Measurements from ENCODE around the gene ASCC2.

ASCC2 gene

DNA sequence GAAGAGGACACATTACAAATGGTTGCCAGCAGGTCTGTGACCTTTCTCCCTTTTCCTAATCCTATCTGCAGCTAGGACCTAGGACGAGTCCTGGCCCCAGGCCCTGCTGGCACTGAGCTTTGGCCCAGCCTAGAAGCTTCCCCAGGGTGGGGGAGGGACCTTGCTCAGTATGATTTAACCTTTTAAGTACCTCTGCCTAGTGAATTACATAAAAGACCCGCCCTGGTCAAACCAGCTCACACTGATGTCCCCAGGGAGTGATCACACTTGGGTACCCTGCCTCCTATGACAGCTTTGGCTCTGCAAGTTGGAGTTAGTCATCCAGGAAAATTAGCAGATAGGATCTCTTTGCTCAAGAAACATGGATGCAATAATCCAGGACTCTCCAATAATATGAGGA is 21.9 kb downstream of the ASCC2 start:
- no peak for DNase-seq

DNA sequence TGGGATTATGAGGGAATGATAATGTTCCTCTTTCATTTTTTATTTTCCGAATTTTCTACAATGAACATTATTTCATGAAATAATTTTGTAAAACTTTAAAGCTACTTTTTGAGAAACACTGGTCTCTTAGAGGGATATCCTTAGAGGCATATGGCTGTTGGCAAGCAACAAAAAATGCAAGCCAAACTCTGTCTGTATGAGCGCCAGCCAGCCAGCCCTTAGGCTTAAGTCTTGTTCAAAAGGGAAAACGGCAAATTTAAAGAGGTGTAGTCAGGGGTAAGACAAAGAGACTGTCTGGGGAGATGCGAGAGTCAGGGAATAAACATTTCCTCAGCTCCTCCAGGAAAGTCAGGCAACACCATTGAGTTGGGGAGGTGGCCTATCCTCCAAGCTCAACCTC is 22.5 kb downstream of the ASCC2 start:
- DNase-seq: no peak

DNA sequence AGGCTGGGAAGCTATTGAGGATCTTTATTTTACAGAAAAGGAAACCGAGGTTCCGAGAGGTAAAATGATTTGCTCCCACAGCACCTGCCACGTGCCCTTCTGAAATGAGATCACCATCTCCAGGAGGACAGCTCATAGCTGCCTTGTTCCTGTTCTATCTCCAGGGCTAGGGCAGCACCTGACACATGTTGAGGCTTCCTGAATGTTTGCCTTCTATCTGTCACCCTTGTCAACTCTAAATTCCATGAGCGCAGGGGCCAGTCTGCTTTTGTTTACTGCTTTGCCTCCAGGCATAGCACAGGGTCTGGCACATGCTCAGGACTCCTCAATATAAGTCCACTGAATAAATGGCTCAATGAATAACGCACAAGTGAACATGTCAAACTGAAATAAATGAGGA is 24.1 kb downstream of the ASCC2 start:
- DNase-seq: no peak

DNA sequence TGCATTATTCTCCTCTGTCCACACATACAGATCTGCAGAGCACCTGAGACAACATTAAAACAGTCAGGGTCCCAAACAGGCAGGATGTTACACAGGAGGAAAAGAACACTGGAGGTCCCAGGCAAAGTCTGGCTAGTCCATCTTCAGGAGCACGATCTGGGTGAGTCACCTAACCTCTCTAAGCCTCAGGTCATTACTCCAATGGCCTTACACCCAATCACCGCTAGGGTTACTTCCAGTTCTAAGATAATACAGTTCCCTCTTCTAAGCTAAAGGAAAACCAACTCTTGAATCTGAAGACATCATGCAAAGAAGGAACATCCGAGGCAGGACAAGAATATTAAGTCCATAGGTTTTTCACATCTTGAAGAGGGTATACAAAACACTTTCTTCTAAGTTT is 24.5 kb downstream of the ASCC2 start:
- DNase-seq: no peak

DNA sequence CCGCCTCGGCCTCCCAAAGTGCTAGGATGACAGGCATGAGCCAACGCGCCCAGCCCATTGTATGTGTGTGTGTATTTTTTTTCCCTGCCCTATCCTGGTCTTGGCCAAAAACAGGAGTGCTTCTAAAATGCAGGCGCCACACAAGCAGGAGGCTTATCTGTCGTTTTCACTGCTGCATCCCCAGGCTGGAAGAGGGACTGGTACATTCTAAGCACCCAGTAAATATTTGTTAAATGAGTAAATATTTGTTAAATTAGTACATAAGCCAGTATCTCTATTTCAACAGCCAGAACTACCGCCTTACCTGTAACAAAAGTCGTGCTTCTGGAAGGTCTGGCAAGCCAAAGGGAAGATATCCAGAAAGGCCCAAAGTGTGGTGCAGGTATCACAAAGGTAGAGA is 24.9 kb downstream of the ASCC2 start:
- no peak for DNase-seq

DNA sequence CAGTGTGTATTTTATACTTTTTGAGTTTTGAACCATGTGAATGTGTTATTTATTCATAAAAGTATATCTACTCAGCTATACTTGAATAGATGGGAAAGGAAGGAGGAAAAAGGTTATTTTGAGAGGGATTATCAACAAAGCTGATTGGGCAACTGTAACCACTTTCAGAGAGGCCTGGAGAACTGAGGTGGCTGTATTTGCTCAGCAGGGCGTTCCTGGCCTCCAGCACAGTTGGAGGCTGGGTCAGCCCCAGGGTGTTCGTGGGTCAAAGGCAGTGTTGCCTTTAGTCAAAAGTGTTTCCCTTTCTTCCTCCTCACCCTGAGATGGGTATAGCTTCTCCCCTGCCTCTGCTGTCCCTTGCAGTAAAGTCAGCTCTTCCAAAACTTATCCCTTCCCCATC is 26.7 kb downstream of the ASCC2 start:
- DNase-seq: no peak

DNA sequence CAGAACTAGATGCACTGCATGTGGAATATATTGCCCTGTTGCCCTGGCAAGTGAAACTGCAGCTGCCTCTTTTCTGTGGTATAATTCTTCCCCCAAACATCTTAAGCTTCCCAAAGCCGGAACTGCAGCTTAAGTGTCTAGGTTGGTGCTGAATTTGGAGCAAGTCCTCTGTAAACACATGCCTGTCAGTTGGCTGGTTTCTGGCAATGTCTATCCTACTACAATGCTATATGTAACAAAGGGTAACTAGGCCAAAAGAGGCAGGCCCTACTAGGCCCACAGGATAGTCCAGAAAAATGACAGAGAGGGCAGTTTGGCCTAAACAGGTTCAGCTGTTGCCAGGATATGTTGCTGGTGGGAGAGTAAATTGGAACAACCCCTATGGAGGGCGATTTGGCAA is 27.9 kb downstream of the ASCC2 start:
- no peak for DNase-seq

DNA sequence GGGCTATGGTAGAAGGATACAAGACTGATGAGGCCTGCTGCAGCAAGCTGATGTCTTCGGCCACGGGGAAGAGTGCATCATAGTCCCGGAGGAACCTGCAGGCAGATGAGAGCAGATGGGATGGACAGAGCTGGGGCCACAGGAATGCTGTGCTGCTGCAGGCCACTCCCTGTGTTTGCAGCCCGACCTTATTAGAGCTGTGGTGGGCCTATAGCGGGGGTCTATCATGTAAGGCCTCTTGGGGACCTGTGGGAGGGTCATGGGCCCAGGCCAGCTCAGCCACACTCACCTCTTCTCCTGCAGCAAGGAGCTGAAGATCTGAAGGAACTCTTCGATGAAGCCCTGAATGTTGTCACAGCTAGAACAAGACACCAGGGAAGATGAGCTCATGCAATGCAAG is 31.9 kb downstream of the ASCC2 start:
- DNase-seq: no peak

DNA sequence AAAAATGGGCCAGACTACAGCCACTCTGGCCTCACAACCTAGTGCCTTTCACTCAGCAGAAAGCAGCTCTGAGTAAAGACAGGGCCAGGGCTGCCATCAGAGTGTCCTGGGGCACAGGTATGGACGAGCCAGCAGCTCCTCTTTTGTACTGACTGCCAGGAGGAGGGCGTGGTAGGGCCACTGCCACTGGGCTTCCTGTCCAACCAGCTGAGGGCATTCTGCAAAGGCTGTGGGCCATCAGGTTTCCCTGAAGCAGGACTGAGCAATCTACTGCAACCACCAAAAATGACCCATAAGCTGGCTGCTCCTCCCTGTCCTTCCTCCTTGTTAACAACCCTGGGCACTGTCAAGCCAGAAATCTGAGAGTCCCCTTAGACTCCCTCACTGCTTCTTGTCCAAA is 33.1 kb downstream of the ASCC2 start:
- DNase-seq: no peak

DNA sequence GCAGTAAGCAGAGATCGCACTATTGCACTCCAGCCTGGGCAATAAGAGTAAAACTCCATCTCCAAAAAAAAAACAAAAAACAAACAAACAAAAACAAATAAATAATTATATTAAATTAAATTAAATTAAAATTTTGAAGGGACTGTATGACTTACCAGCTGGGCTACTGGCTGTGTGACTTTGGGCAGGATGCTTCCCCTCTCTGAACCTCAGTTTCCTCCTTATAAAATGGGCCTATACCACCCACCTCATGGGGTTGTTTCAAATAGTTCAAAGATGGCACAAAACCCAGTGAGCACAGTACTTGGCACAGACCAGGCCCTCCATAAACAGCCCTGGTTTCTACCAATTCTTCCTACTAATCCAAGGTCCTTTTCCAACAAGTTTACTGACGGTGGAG is 34.9 kb downstream of the ASCC2 start:
- DNase-seq: no peak

DNA sequence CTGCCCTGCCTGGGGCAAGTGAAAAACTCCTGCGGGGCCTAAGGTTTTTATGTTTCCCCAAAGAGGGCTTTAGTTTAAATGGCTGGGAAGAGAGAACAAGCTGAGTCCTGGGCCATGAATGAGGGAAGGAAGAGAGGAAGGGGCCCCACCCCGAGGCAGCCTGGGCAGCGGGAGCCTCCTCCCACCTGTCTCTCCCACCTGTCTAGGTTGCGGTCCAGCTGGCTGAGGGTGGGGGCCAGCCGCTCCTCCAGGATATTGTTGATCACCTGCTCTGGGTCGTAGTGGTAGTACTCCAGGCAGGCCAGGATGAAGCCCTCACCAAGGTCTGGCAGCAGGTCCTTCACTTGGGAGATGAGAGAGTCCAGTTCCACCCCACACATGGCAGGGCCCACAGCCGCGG is 36.3 kb downstream of the ASCC2 start:
- DNase-seq: no peak

DNA sequence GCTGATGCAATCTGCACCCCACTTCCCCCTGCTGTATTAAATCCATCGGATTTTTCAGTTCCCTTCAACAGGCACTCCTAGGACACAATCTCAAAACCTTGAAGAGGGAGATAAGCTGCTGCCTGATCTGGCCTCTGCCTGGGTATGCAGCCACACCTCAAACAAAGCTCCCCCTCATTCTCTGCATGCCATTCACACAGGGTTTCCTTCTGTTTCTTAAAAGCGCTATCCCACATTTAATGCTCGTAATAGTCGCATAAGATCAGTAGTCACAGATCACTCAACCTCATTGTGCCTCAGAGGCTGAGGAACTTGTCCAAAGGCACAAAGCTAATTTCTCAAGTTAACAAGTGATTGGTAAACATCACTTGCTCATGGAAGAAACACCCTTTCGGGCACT is 36.9 kb downstream of the ASCC2 start:
- no peak for DNase-seq

DNA sequence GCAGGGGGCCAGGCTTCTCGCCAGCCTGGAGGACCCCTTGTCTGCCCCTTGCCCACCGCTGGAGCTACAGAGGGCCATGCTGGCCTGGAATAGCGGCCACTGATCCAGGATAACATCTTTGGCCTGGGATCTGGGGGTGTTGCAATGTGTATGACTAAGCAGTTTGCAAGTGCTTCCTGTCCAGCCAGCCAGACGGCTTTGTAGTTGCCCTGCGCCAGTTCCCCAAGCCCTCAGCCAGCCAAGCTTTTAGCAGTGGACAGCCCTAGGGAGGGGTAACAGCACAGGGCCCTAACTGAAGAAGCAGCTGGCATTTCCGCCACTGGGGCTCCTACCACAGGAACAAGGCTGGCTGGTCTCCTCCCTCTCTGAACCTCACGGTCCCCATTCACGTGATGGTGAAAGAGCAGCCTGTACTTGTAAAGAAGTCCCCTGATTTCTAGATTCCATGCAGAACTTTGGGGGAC is 38.8 kb downstream of the ASCC2 start:
- peak; percentile 86 for DNase-seq

DNA sequence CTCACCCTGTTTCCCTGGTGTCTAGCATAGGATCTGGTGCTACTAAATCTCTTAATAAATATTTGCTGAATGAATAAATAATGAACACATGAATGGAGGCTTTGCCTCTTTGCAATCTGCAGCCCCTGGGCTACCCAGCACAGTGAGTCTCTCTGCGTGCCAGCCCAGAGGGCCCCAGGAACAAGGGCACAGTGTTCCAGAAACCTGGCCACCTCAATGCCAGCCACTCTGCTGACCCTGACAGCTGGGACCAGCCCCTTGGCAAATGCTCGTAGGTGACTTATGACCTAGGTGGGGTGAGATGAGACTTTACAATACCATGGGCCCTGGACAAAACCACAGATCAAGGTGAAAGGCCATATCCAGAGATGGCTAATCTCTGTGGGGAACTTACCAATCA is 39.3 kb downstream of the ASCC2 start:
- DNase-seq: no peak

DNA sequence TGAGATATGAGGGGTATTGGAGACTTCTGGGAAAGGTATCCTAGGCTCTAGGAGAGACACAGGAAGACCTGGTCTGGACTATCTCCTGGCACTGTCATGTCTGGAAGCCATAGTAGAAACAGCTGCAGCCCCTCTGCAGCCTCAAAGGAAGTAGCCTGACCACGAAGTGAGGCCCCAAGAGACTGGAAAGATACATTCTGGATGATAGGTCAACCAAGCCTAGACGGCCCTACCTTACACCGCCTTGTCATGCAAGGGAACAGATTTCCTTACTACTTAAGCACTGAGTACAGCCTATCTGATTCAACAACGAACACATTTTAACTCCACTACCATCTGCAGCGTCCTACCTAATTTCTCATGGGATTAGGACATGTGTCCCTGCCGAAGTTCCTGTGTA is 39.8 kb downstream of the ASCC2 start:
- DNase-seq: no peak

DNA sequence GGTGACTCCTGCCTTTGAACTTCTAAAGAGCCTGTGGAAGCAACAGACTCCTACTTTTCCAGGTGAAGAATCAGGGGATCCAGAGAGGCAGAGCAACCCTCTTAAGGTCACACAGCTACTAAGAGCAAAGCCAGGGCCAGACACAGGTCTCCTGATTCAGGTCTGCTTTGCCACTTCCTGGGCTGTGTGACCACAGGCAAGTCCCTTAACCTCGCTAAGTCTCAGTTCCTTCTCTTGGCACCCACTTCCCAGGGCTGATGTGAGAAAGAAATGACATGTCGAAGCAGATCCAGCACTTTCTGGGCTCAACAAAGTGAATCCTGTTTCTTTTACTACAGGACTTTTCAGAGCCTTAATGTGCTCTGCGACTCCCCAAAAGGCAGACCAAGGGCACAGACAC is 40.7 kb downstream of the ASCC2 start:
- DNase-seq: peak; percentile 72

DNA sequence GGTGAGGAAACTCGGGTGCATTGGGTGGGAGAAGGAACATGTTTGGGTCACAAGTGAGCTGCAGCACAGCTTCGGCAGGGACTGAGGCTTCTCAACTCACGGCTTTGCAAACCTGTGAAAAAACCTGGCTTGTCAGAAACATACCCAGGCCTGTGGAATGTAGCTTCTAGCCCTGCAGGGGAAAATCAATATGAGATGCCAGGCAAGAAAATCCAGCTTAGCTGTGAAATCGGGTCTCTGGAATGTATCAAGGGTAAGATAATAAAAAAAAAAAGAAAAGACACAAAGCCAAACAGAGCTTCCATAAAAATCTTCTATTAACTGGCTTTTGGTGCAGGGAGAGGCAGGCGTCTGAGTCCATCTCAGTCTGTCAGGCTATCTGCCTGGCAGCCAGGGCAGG is 42.4 kb downstream of the ASCC2 start:
- DNase-seq: no peak

DNA sequence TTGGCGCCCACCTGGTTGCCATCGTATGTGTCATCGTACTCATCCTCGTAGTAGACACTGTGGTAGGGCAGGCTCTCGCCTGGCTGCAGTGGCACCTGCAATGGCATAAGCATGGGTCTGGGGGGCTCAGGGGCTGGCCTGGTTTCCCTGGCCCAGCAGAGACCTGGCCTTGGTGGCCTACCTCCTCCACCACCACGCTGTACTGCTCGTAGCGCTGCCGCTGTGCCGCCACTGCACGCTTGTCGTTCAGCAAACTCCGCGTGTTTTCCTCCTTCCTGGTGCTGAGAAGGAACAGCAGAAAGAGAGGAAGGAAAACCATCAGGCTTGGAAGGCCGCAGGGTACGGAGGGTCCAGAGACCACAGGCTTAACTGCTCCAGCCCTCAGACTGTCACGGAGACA is 44.7 kb downstream of the ASCC2 start:
- DNase-seq: no peak

DNA sequence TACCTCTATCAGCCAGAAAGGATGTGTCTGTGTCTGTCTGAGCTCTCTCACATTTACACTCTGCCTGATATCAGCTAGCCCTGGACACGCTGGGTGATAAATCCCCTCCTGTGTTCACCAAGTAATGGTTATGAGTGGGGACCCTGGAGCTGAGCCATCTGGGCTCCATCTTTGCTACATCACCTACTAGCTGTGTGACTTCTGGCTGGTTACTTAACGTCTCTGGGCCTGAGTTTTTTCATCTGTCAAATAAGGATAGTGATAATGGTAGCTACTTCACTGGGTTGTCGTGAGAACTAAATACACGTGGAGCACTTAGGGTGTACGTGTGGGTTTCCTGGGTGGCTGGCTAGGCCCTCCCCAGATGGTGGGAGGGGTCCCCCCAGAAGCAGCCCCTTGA is 48.0 kb downstream of the ASCC2 start:
- no peak for DNase-seq

DNA sequence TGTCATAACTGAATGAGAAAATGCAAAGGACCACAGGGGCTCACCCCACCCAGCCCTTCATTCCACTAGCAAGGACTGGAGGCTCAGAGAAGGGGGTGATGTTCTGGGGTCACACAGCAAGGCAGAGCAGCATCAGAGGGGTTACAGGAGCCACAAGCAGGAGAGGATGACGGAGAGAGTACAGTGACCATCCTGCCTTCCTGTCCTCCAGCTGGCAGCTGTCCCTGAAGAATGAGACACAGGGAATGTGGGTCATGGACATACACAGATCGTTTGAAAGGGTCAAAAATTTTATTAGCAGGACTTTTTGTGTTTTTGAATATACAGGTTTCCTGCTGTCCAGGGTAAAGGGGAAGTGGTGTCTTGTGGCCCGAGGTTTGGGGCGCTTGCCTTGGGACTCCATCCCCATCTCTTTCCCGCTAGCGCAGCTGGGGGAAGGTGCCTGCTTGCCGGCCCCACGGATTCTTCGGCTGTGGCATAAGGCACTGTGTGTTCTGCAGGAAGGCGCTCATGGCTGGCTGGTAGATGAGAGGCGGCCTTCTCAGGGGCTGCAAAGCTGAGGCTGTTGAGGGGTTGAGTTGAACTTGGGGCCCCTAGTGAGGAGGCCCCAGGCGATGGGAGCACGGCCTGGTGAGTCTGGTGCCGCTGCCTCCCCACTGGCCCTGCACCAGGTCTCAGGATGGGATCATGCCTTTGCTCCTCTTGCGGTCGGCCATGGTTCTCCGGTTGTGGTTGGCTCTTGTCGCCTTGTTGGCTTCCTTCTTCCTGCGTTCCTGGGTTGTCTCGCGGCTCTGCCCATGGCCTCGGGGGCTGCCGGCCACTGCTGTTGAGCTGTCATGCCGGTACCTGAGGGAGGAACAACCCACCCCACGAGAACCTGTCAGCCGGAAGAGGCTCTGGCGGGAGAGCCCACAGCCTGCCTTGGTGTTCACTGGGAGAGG is 49.5 kb downstream of the ASCC2 start:
- no peak for DNase-seq

DNA sequence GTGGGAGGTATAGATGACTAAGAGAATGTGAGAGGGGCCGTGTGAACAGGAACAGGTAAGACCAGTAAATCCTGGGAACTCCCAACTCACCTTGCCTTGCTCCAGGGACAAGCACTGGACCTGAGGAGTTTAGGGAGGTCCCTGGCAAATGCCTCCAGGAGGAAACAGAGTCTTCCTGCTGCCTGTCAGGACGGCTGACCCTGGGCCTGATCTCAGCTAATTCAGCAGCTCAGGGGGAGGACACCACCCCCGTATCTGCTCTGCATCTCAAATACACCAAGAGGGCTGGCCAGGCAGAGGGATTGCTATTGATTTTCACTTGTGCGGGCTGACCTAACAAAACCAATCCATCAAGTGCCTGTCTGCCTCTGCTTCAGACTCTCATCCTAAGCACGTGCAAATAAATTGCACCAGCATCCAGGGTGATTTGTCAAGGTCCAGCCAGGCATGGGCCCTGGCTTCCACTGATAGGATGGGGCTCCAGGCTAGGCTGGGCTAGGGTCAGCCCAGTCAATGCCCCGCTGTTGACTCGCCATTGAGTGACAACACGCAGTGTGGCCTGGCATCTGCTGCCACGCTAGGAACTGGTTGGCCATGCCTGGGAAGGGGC is 50.6 kb downstream of the ASCC2 start:
- DNase-seq: no peak

DNA sequence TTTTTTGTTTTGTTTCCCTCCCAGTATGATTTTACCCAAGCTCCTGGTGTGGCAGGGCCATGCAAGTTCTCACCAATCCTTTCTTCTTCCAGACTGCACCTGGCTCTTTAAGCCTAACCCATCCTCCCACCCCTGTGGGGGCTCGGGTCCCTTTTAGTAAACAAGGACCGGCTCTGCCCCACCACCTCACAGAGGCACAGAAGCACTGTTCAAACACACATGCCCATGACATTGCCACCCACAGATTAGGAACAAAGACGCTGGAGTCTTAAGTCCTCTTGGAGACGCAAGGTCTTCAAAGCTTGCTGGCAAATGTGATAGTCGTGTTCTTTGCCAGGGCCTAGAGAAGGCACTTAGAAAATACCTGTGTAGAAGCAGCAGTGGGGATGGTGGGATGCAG is 52.0 kb downstream of the ASCC2 start:
- DNase-seq: no peak

DNA sequence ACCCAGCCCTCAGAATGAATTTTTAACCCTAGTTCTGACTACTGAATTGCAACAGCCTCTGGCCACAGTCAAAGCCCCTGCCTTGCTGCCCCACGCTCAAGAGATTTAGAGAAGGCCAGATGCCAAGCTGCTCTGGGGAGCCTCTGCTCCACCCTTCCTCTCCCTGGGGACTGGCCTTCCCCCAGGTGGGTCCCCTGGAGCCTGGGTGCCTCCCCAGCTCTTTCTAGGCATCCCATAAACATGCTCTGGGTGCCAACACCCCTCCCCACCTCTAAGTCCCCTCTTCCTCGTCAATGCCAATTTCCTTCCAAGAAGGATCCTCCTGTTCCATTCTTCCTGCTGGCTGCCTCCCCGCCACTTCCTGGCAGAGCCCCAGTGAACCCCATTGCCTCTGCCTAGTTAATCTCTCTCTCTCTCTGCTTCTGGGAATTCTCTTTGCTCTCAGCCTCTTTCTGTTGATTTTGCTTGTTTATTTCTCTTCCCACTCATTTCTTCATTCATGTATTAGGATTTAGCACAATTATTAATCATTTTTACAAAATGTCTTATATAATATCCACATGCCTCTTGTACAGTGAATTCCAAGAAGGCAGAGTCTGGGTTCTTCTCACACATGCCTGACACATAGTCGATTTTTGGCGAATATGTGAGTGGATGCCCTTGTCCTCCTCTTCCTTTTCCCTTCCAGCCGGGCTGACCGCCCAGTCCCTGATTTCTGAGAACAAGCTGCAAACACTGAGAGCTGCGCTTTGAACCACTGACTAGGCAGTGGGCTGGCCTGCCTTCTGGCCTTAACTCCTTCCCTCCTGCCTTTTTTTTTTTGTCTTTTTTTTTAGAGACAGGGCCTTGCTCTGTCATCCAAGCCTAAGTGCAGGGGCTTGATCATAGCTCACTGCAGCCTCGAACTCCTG is 53.4 kb downstream of the ASCC2 start:
- no peak for DNase-seq
